SH-SY5Y (cell line): ENCODE results near the gene OR5A2.

Experiments
- GATA2 ChIP-seq: IDR thresholded peaks from 2 replicates; pipeline ENCODE4 v1.6.1; 2011; ENCODE audit warnings: mild to moderate bottlenecking, low read depth, low read length
- GATA3 ChIP-seq: IDR thresholded peaks from 2 replicates; pipeline ENCODE4 v1.6.1; 2011; ENCODE audit warnings: low read depth, mild to moderate bottlenecking, low read length, moderate library complexity

GRCh38 chr11:59418156-59418555 lies 8.1 kb downstream of the OR5A2 start:
- no peak for TF ChIP-seq GATA2
- TF ChIP-seq GATA3 = no peak
